ENCODE measurements around the gene TMEM135. TPM values are rescaled to one million over a fixed set of nuclear protein-coding genes. Genes with fewer than 3 reads are reported as not detected.
"Not testable (repeated sequence)": the region's sequence is repeated elsewhere in the genome, so short reads cannot be mapped to it uniquely, and the experiment has no call there.

The TMEM135 gene
- total RNA-seq, 1 donor from 2014 or later = 36.0 TPM

DNA sequence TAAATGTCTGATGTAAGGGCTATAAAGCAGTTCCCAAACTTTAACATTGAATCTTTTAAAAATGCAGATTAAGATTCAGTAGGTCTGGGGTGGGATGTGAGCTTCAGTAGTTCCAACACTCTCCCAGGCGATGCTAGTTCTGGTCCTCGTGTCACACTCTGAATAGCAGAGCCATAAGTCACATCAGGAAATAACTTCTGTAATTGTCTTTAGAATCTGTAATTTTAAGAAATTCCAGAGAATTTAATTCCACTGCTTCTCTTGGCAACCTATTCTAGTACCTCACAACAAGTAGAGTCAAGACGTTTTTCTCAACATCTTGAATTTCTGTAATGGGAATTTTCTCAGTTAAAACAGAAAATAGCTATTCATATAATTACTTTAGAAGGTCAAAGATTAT, 223.1 kb downstream of the TMEM135 start:
- H3K36me3 Mint-ChIP-seq = peaks cover 3% of the 10 kb centered on the region
- peaks cover 4% of the 10 kb centered on the region for H3K9me3 Mint-ChIP-seq
- peaks cover 44% of the 10 kb centered on the region for H3K4me1 Mint-ChIP-seq
- H3K27ac Mint-ChIP-seq = no peak overlapping the region
- no peak overlapping the region for H3K4me3 Mint-ChIP-seq
- no peaks in the 10 kb centered on the region for H3K27me3 Mint-ChIP-seq (ENCODE audit: low read depth)
- TF ChIP-seq, protein P1, sequence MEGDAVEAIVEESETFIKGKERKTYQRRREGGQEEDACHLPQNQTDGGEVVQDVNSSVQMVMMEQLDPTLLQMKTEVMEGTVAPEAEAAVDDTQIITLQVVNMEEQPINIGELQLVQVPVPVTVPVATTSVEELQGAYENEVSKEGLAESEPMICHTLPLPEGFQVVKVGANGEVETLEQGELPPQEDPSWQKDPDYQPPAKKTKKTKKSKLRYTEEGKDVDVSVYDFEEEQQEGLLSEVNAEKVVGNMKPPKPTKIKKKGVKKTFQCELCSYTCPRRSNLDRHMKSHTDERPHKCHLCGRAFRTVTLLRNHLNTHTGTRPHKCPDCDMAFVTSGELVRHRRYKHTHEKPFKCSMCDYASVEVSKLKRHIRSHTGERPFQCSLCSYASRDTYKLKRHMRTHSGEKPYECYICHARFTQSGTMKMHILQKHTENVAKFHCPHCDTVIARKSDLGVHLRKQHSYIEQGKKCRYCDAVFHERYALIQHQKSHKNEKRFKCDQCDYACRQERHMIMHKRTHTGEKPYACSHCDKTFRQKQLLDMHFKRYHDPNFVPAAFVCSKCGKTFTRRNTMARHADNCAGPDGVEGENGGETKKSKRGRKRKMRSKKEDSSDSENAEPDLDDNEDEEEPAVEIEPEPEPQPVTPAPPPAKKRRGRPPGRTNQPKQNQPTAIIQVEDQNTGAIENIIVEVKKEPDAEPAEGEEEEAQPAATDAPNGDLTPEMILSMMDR (IDR thresholded peaks at IDR 0.05; ENCODE audit: unreplicated experiment) = no peak
- DNase-seq (ENCODE audit: low spot score in 2 of 2, unreplicated experiment in 2 of 2) = no peak

DNA sequence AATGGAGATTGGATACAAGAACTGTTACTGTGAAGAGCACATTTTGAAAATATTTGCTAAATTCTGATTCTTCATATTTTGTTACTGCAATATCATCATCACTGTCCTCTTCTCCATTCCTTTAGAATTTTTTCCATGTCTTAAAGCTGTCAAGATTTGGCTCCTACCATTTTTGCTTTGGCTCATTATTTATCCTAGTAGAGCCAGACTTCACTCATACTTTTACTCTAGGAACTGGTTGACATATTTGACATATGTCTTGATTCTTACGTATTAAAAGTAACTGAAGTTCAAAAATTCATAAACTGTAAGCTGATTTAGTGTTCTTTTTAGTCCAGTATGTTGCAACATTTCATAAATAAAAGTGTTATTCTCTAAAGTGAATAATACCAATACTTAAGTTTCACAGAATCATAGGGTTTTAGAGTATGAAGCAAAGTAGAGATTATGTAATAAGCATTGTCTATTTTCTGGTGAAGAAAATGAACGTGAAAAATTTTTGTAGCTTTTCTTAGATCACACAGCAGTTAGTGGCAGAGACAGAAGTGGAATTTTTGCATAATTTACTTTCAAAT, 225.6 kb downstream of the TMEM135 start:
- Mint-ChIP-seq H3K27me3 (ENCODE audit: low read depth) (no peaks in the 10 kb centered on the region), H3K27ac (peak overlapping the region; percentile 56), H3K9me3 (no peaks in the 10 kb centered on the region), H3K4me3 (no peak overlapping the region), H3K4me1 (peaks cover 43% of the 10 kb centered on the region), H3K36me3 (no peaks in the 10 kb centered on the region)
- TF ChIP-seq, protein P1 (IDR thresholded peaks at IDR 0.05; ENCODE audit: unreplicated experiment) = no peak
- no peak for DNase-seq (ENCODE audit: low spot score in 2 of 2, unreplicated experiment in 2 of 2)

DNA sequence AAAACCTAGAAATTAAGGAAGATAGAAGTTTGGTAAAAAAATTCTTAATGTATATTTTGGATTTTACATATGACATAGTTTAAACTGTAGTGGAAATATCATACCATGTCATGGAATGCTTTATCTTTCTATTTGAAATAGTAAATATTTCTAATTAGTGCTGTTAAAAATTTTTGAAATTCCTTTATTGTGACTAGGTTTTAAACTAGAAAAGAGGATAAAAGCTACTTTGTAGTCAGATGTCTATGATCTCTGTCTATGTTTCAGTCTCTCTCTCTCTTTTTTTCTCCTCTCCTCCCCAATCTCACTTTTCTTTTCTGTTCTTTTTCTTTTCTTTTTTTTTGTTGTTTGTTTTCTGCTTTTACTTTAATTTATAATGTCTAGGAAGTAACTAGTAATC, 226.2 kb downstream of the TMEM135 start:
- H3K4me1 Mint-ChIP-seq = peaks cover 43% of the 10 kb centered on the region
- TF ChIP-seq, protein P1 (IDR thresholded peaks at IDR 0.05; ENCODE audit: unreplicated experiment) = no peak
- H3K27me3 Mint-ChIP-seq (ENCODE audit: low read depth) = no peaks in the 10 kb centered on the region
- no peak for DNase-seq (ENCODE audit: low spot score in 2 of 2, unreplicated experiment in 2 of 2)
- H3K36me3 Mint-ChIP-seq = no peaks in the 10 kb centered on the region
- H3K9me3 Mint-ChIP-seq = no peaks in the 10 kb centered on the region
- peak overlapping the region; percentile 71 for H3K27ac Mint-ChIP-seq
- H3K4me3 Mint-ChIP-seq = no peak overlapping the region

DNA sequence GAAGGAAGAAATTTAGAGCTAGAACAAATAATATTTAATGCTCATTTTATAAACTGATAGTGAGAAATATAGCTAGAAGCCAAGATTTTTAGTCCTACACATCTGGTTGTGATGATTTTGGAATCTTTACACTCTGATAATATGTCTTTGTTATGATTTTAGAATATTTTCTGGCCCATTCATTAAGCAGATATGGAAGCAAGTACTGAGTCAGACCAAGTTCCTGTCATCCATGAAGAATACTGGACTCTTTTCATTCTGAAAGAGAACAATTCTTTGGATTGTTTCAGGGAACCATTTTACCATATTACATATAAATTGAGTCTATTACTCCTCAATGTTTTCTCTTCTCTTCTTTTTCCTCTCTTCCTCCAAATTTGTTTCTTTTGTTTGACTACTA, 227.4 kb downstream of the TMEM135 start:
- H3K4me3 Mint-ChIP-seq = no peak overlapping the region
- TF ChIP-seq, protein P1 (IDR thresholded peaks at IDR 0.05; ENCODE audit: unreplicated experiment) = no peak
- H3K27me3 Mint-ChIP-seq (ENCODE audit: low read depth) = no peaks in the 10 kb centered on the region
- no peaks in the 10 kb centered on the region for H3K36me3 Mint-ChIP-seq
- H3K4me1 Mint-ChIP-seq = peaks cover 32% of the 10 kb centered on the region
- DNase-seq (ENCODE audit: low spot score in 2 of 2, unreplicated experiment in 2 of 2) = no peak
- no peaks in the 10 kb centered on the region for H3K9me3 Mint-ChIP-seq
- no peak overlapping the region for H3K27ac Mint-ChIP-seq

DNA sequence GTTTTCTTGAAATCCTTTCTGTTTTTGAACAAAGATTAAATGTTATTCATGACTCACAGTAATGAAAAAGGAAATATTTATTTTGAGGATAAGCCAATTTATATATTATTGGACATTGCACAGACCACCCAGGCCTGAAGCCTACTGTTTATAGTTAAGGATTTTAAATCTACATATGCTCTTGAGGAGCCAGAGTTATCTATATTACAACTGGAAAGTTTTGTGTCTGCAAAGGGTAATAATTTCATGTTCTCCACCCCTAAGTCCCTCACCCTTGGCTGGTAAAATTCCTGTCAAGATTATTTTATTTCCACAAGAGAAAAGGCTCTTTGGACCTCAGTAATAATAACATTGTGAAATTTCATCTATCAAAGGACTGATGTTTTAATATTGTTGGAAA, 228.2 kb downstream of the TMEM135 start:
- Mint-ChIP-seq H3K27me3 (ENCODE audit: low read depth) (no peaks in the 10 kb centered on the region), H3K36me3 (no peaks in the 10 kb centered on the region), H3K4me3 (no peak overlapping the region), H3K27ac (peak overlapping the region; percentile 21), H3K4me1 (peaks cover 25% of the 10 kb centered on the region), H3K9me3 (no peaks in the 10 kb centered on the region)
- no peak for DNase-seq (ENCODE audit: low spot score in 2 of 2, unreplicated experiment in 2 of 2)
- TF ChIP-seq, protein P1 (IDR thresholded peaks at IDR 0.05; ENCODE audit: unreplicated experiment) = no peak

DNA sequence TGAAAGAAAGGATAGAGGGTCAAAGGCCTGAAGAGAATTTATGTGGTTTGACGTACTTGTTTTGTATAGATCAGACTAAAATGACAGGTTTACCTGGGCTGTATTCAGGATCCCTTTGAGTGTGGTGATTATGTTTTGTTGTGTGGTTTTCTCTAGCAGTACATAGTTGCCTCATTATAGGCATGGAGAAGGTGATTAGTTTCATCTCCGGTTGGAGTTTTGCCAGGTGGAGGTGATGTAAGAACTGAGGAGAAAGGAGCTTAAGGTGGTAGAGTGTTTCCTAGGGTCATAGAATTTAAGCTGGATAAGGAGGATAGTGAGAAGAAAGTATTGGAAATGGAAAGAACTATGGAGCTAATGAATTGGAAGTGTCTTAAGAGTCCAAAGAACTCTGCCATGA, 229.0 kb downstream of the TMEM135 start:
- no peaks in the 10 kb centered on the region for H3K27me3 Mint-ChIP-seq (ENCODE audit: low read depth)
- TF ChIP-seq, protein P1 (IDR thresholded peaks at IDR 0.05; ENCODE audit: unreplicated experiment) = no peak
- H3K4me1 Mint-ChIP-seq = peaks cover 21% of the 10 kb centered on the region
- no peak overlapping the region for H3K4me3 Mint-ChIP-seq
- no peak for DNase-seq (ENCODE audit: low spot score in 2 of 2, unreplicated experiment in 2 of 2)
- H3K9me3 Mint-ChIP-seq = no peaks in the 10 kb centered on the region
- H3K27ac Mint-ChIP-seq = no peak overlapping the region
- no peaks in the 10 kb centered on the region for H3K36me3 Mint-ChIP-seq

DNA sequence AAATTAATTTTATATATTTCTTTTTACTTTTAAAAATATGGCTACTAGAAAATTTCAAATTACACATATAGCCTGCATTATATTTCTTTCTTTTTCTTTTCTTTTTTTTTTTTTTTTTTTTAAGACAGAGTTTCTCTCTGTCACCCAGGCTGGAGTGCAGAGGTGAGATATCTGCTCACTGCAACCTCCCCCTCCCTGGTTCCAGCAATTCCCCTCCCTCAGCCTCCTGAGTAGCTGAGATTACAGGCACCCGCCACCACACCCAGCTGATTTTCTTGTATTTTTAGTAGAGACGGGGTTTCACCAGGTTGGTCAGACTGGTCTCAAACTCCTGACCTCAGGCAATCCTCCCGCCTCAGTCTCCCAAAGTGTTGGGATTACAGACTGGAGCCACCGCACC, 234.2 kb downstream of the TMEM135 start:
- H3K27ac Mint-ChIP-seq; H3K4me1 Mint-ChIP-seq; H3K9me3 Mint-ChIP-seq; H3K4me3 Mint-ChIP-seq; DNase-seq (ENCODE audit: low spot score in 2 of 2, unreplicated experiment in 2 of 2); H3K36me3 Mint-ChIP-seq; H3K27me3 Mint-ChIP-seq (ENCODE audit: low read depth): not testable (repeated sequence)

All from mesothelial cell of epicardium (in vitro differentiated cells).